Neural cell (in vitro differentiated cells): ENCODE measurements around the gene MMP14.

Source experiments
- CTCF ChIP-seq: fragments of 450-650 bp; IDR thresholded peaks from 2 replicates; pipeline ENCODE4 v1.5.1; 2014; ENCODE audit warnings: antibody characterized with exemption, mild to moderate bottlenecking, moderate library complexity; ENCODE audit not compliant: poor library complexity, severe bottlenecking
- EZH2 ChIP-seq: fragments of 200-600, 300-800 bp; shearing (Covaris generic), sonication (generic); IDR thresholded peaks from 2 replicates; pipeline ENCODE4 v1.6.1; 2014; ENCODE audit warnings: antibody characterized with exemption, low read length, borderline replicate concordance, mild to moderate bottlenecking; ENCODE audit not compliant: insufficient read depth, poor library complexity, severe bottlenecking
- REST ChIP-seq: IDR thresholded peaks from 2 replicates; pipeline ENCODE4 v1.6.1; 2012; ENCODE audit warnings: borderline replicate concordance
- TAF1 ChIP-seq: IDR thresholded peaks from 2 replicates; pipeline ENCODE4 v1.6.1; 2012; ENCODE audit warnings: low read depth

GRCh38 chr14:22843123-22843925, 6.9 kb downstream of the MMP14 start:
- TF ChIP-seq REST (no peak), CTCF (no peak), TAF1 (no peak), EZH2 (no peak)
